D721Med (cell line): Measurements from ENCODE around the gene TMEM82.

Source experiments
- DNase-seq: peaks from one replicate; pipeline ENCODE4 v3.0.0; 2011; ENCODE audit warnings: low spot score; ENCODE audit not compliant: insufficient read length
- FAIRE-seq: peaks from 2 replicates; lab custom pipeline; 2011; peaks lifted over from hg19 to GRCh38; lab: Jason Lieb, UNC
- TF ChIP-seq, protein P1 (sequence below): IDR thresholded peaks from 2 replicates; pipeline ENCODE4 v1.5.1; 2012; ENCODE audit warnings: mild to moderate bottlenecking, control low read depth; ENCODE audit not compliant: insufficient read depth; ENCODE audit errors: missing control alignments

Gene TMEM82

DNA sequence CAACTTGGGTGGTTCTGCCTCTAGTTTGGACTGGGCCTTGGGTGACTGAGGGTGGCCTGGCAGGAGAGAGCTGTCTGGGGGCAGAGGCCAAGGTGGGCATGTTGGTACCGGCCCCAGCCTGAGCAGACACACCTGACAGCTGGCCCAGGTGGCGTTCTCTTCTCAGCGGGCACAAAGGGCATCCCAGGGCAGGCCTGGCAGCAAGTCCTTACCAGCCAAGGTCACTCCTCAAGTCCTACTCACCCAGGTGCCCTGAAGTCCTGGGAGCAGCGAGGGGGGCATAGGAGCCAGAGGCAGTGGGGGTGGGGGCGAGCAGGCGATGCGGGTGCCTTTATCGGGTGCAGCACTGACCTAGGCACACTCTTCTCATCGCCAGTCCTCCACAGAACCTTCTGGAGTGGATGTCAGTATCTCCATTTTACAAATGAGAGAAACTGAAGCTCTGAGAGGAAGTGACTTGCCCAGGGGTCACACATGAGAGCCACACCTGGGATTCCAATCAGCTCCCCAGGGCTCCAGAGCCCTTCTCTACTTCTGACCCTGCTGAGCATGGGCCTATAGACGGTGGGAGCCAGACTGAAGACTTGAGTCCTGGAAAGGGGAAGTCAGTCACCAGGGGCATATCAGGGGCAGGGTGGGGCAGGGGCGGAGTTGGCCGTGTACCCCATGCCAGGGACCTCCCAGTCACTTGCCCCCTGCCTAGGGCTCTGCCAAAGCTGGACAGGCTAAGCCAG is 6.8 kb upstream of the TMEM82 start:
- TF ChIP-seq, protein P1, sequence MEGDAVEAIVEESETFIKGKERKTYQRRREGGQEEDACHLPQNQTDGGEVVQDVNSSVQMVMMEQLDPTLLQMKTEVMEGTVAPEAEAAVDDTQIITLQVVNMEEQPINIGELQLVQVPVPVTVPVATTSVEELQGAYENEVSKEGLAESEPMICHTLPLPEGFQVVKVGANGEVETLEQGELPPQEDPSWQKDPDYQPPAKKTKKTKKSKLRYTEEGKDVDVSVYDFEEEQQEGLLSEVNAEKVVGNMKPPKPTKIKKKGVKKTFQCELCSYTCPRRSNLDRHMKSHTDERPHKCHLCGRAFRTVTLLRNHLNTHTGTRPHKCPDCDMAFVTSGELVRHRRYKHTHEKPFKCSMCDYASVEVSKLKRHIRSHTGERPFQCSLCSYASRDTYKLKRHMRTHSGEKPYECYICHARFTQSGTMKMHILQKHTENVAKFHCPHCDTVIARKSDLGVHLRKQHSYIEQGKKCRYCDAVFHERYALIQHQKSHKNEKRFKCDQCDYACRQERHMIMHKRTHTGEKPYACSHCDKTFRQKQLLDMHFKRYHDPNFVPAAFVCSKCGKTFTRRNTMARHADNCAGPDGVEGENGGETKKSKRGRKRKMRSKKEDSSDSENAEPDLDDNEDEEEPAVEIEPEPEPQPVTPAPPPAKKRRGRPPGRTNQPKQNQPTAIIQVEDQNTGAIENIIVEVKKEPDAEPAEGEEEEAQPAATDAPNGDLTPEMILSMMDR = no peak
- DNase-seq = no peak
- FAIRE-seq = no peak

DNA sequence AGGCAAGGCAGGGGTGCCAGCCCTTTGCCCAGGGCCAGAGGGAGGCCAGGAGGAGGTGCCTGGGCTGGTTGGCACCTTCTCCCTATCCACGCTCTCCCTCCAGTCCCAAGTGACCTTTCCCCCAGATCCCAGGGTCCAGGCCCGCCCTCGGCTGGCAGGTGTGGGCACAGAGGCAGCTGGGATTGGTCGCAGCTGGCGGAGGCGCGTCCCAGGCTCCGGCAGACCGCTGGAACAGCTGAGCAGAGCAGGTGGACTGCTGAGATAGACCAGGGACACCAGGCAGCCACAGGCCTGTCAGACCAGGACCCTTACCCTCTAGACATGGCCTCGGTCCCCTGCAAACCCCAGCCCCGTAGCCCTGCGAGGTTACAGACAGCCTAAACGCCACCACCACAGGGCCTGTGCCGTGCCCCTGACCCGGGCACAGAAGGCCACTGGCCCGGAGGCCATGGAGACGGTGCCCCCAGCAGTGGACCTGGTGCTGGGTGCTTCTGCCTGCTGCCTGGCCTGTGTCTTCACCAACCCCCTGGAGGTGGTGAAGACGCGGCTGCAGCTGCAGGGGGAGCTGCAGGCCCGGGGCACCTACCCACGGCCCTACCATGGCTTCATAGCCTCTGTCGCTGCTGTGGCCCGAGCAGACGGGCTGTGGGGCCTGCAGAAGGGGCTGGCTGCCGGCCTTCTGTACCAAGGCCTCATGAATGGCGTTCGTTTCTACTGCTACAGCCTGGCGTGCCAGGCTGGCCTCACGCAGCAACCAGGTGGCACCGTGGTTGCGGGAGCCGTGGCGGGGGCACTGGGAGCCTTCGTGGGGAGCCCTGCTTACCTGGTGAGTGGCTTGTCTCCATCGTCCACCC is 6.0 kb upstream of the TMEM82 start, which contains the start of gene SLC25A34:
TSS of gene SLC25A34 (plus strand) at position 221 of the 854 bp plus-strand sequence. CDS start at position 449, 228 bp downstream.
- TF ChIP-seq, protein P1 = no peak
- no peak for FAIRE-seq
- DNase-seq = no peak

DNA sequence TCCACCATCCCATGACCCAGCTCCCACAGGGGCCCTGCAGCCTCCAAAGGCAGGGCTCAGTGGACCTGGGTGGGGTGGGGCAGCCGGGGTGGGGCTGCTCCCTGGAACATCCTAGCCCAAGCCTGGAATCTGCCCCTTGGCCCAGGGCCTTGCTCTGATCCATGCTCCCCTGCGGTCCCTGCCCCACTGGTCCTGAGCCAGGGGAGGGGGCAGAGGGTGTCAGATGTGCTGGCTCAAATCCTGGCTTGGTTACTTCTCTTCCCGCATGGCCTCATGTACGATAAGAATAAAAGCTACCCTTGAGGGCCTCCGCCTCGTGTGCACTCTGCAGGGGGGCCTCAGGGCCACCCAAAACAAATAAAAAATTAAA is 5.4 kb upstream of the TMEM82 start:
- TF ChIP-seq, protein P1 = no peak
- DNase-seq (no peak), FAIRE-seq (no peak)

DNA sequence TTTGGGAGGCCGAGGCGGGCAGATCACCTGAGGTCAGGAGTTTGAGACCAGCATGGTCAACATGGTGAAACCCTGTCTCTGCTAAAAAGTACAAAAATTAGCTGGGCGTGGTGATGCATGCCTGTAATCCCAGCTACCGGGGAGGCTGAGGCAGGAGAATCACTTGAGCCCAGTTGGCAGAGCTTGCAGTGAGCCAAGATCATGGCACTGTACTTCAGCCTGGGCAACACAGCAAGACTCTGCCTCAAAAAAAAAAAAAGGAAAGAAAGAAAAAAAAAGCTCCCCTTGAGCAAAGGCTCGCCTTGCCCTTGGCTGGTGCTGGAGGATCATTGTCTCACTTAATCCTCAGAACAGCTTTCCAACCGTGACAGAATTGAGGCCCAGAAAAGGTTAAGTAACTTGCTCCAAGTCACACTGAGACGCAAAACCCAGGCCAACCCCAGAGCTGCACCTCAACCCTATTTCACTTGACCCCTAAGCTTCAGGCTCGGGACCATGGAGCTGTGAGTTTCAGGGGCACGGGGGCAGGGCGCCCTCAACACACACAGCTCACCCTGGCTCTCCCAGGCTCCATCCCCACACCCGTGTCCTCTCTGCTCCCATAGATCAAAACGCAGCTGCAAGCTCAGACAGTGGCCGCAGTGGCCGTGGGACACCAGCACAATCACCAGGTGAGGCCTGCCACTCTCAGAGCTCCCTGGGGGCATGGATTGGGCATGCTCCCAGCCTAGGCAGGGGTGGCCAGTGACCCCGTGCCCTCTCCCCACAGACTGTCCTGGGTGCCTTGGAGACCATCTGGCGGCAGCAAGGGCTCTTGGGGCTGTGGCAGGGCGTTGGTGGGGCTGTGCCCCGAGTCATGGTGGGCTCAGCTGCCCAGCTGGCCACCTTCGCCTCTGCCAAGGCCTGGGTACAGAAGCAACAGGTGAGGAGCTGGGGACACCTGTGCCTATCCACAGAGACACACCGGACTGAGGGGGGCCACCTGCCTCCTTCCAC is 4.7 kb upstream of the TMEM82 start:
- TF ChIP-seq, protein P1 = no peak
- FAIRE-seq = no peak
- DNase-seq = no peak

DNA sequence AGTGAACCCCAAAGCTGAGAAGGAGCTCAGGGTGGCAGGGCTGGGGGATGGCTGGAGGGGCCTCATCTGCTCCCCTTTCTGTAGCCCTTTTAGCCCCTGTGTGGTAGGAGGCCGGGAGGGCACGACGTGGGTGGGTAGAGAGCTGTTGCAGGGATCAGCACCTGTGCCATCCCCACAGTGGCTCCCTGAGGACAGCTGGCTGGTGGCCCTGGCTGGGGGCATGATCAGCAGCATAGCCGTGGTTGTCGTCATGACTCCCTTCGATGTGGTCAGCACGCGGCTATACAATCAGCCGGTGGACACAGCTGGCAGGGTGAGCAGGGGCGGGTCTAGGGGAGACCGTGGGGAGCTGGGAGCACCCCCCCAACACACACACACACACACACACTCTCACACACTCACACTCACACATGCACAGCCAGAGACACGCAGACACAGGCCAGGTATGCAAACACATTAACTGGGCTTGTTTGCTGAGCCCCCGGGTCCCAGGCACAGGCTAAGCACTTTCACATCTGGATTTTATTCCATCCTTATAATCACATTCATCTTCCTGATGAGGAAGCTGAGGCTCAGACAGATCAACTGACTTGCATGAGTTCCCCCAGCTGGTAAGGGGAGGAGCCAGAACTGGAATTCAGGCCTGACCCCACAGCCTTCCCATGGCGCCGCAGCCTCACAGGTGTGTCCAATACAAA is 3.7 kb upstream of the TMEM82 start:
- FAIRE-seq (no peak), DNase-seq (no peak)

DNA sequence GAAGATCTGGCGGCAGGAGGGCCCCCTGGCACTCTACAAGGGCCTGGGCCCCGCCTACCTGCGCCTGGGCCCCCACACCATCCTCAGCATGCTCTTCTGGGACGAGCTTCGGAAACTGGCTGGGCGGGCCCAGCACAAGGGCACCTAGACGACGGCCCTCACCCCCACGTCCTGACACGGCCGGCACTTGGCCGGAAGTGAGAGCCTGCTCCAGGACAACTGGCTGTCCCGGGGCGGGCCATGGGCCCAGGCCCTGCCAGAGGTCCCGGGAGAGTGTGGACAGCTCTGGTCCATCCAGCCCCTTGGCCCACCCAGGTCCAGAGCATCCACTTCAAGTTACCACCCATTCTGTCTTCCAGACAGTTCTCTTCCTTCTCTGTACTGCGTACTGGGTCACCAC is 3.0 kb upstream of the TMEM82 start:
- DNase-seq = no peak
- TF ChIP-seq, protein P1 = no peak
- no peak for FAIRE-seq

More for the DNA sequence above, 3.7 kb upstream of the TMEM82 start:
- TF ChIP-seq, protein P1 = no peak
